Left lung (tissue), 10 donors: ENCODE results near the gene CYP19A1. TPM values are rescaled to one million over a fixed set of nuclear protein-coding genes. Genes with fewer than 3 reads are reported as not detected.
A peak's percentile ranks its signal among the peaks of the same experiment; 100 is the strongest.
"Not testable (repeated sequence)": the region's sequence is repeated elsewhere in the genome, so short reads cannot be mapped to it uniquely, and the experiment has no call there.

Experiments
- ATAC-seq: fragments of 200-7000 bp; cut with Tn5 transposase; one replicate; pipeline ENCODE4 v1.9.1; 2020; ENCODE audit warnings: moderate library complexity
- DNase-seq, 4 donors: peaks; one replicate each; pipeline ENCODE4 v3.0.0-alpha.2; 2013 to 2020
- H3K27ac ChIP-seq, 2 donors: fragments of 200-600 bp; sonication (generic) in 1 of 2; one replicate each; pipeline versions ENCODE4 v1.5.0 to v1.8.0; 2020 to 2021
- H3K27me3 ChIP-seq, 2 donors: fragments of 200-600 bp; sonication (generic) in 1 of 2; one replicate each; pipeline versions ENCODE4 v1.5.0 to v1.8.0; 2020 to 2021
- H3K36me3 ChIP-seq, 2 donors: fragments of 200-600 bp; sonication (generic) in 1 of 2; one replicate each; pipeline versions ENCODE4 v1.5.0 to v1.8.0; 2020 to 2021
- H3K4me1 ChIP-seq, 2 donors: fragments of 200-600 bp; one replicate each; pipeline ENCODE4 v1.8.0; 2021
- H3K4me3 ChIP-seq, 2 donors: fragments of 200-600 bp; sonication (generic) in 1 of 2; one replicate each; pipeline versions ENCODE4 v1.5.0 to v1.8.0; 2020 to 2021; ENCODE audit warnings: mild to moderate bottlenecking in 1 of 2
- H3K9me3 ChIP-seq, 2 donors: fragments of 200-600 bp; sonication (generic) in 1 of 2; one replicate each; pipeline versions ENCODE4 v1.5.0 to v1.8.0; 2020 to 2021
- intact Hi-C, 2 donors: fragments of 100-400 bp; cut with DNase I; formaldehyde crosslinking; loops; one replicate each; pipeline versions ENCODE4 v1.11.2 to v1.14.2; 2022
- polyA plus RNA-seq, 6 donors: library from polyadenylated mRNA; unstranded; fragments of 120-200 nt; gene quantifications; one replicate each; pipeline ENCODE4 v1.2.1, GENCODE V29; 2013; ENCODE audit not compliant: insufficient read length in 6 of 6
- total RNA-seq, 2 donors: library from RNA; stranded (reverse); fragmentation: NEBNext Ultra II Directional; extraction: Animal tissue kit (Norgen Biotek cat#: 25700); gene quantifications; one replicate each; pipeline ENCODE4 v1.2.1, GENCODE V29; 2021
- TF ChIP-seq, protein P1 (sequence below), 2 donors: fragments of 200-600 bp; sonication (generic) in 1 of 2; IDR thresholded peaks; one replicate each; pipeline versions ENCODE4 v1.5.0 to v1.8.0; 2021; ENCODE audit warnings: antibody characterized with exemption in 2 of 2
- donor health status: DM: no; HTN: yes; CAD: no.
- donor health status: DM: no; HTN: no; CAD: no.

The CYP19A1 gene
- total and polyA plus RNA-seq, 8 donors, result 0.13 to 7.1 (median 0.47) TPM; not detected in 2

DNA sequence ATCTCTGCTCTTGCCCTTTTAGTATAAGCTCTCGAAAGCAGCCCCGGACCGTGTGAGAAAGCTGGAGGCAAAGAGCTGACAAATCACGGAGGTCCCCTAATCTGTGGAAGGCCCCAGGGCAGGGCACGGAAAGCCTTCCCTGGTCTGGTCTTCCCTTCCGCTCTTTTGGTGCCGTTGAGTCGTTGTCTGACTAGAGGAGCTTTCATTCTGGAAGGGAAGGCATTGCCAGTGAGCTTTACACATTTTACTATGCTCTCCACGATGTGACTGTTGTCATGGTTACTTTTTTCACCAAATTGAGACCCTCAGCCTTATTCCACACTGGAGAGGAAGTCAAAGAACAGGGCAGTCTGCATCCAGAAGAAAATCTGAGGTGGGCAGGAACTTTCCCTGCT is 71.7 kb downstream of the CYP19A1 start:
- Histone ChIP-seq H3K9me3 (no peaks in the 10 kb centered on the region), H3K4me1 (peaks cover 0 to 26% of the 10 kb centered on the region in 2 donors), H3K36me3 (no peaks in the 10 kb centered on the region), H3K27me3 (peaks cover 0 to 48% of the 10 kb centered on the region in 2 donors), H3K27ac (no peak overlapping the region), H3K4me3 (peak overlapping the region; percentile 40 to 42)
- DNase-seq (no peak), ATAC-seq (no peak)
- intact Hi-C loops, result no loop called here
- TF ChIP-seq, protein P1, sequence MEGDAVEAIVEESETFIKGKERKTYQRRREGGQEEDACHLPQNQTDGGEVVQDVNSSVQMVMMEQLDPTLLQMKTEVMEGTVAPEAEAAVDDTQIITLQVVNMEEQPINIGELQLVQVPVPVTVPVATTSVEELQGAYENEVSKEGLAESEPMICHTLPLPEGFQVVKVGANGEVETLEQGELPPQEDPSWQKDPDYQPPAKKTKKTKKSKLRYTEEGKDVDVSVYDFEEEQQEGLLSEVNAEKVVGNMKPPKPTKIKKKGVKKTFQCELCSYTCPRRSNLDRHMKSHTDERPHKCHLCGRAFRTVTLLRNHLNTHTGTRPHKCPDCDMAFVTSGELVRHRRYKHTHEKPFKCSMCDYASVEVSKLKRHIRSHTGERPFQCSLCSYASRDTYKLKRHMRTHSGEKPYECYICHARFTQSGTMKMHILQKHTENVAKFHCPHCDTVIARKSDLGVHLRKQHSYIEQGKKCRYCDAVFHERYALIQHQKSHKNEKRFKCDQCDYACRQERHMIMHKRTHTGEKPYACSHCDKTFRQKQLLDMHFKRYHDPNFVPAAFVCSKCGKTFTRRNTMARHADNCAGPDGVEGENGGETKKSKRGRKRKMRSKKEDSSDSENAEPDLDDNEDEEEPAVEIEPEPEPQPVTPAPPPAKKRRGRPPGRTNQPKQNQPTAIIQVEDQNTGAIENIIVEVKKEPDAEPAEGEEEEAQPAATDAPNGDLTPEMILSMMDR (IDR thresholded peaks at IDR 0.05), result no peak

DNA sequence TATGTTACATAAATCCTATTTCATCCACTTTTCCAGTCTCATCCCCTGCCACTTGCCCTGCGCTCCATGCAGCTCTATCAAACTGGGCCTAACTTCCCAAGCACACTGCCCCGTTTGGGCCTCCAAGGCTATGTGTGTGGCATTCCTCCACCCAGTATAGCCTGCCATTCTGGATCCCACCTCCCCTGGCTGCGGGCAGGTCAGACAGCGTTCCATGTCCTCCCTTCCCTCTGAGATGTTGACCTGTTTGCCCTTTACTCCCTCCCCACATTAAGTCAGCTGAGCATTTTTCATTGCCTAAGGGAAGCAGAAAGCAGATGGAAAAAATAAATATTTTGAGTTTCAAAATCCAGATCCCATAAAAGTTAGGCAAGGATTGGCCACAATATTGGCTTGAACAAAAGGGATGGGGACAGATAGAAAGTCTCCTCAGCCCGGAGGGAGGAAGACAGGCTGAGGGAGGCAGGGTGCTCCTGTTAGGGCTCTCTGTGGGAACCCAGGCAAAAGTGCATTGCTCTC is 73.3 kb downstream of the CYP19A1 start:
- no peak for DNase-seq
- no peak for ATAC-seq
- no peak overlapping the region for H3K4me3 ChIP-seq
- no peaks in the 10 kb centered on the region for H3K9me3 ChIP-seq
- no peaks in the 10 kb centered on the region for H3K36me3 ChIP-seq
- TF ChIP-seq, protein P1 (IDR thresholded peaks at IDR 0.05), result no peak
- H3K27me3 ChIP-seq, result peaks cover 0 to 48% of the 10 kb centered on the region in 2 donors
- peaks cover 0 to 26% of the 10 kb centered on the region in 2 donors for H3K4me1 ChIP-seq
- no peak overlapping the region for H3K27ac ChIP-seq
- intact Hi-C loops, result no loop called here

DNA sequence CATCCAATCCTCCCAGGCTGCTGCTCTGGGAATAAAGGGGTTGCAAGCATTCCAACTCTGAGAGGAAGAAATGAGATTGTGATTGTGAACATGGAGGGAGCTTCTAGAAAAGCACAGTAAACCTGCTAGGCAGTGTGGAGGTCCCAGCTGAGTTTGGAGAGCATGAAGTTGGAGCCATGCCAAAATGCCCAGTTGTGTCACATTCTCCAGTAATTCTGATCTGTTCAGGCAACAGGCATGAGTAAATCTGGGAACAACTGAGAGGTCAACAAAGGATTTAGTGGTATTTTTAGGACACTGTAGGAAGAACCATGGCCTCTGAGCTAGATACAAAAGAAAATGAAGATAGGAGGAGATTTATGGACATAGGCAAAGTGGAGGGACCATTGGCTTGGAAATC is 74.7 kb downstream of the CYP19A1 start:
- Histone ChIP-seq H3K36me3 (no peaks in the 10 kb centered on the region), H3K4me3 (no peak overlapping the region), H3K4me1 (peaks cover 0 to 26% of the 10 kb centered on the region in 2 donors), H3K27ac (no peak overlapping the region), H3K9me3 (no peaks in the 10 kb centered on the region), H3K27me3 (peaks cover 0 to 39% of the 10 kb centered on the region in 2 donors)
- ATAC-seq (no peak), DNase-seq (no peak)
- intact Hi-C loops, result no loop called here
- TF ChIP-seq, protein P1 (IDR thresholded peaks at IDR 0.05), result no peak

DNA sequence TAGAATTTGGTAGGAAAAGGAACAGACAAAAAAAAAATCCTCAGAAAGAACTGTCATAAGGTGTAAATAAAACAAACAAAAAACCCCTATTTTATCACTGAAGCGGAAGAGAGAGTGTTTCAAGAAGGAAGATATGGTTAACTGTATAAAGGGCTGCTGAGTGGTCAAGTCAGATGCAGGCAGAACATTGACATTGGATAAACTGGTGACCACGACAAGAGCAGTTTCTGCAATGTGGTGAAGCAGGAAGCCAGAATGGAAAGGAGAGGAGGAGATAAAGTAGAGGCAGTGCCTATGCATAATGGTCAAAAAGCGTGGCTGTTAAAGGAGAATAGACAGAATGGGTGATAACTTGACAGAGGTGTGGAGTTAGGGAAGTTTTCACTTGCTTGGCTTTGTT is 75.3 kb downstream of the CYP19A1 start:
- peaks cover 0 to 33% of the 10 kb centered on the region in 2 donors for H3K27me3 ChIP-seq
- TF ChIP-seq, protein P1 (IDR thresholded peaks at IDR 0.05), result no peak
- no peaks in the 10 kb centered on the region for H3K36me3 ChIP-seq
- H3K9me3 ChIP-seq, result no peaks in the 10 kb centered on the region
- ATAC-seq (no peak), DNase-seq (no peak)
- intact Hi-C loops, result no loop called here
- peaks cover 0 to 26% of the 10 kb centered on the region in 2 donors for H3K4me1 ChIP-seq
- no peak overlapping the region for H3K27ac ChIP-seq
- no peak overlapping the region for H3K4me3 ChIP-seq

DNA sequence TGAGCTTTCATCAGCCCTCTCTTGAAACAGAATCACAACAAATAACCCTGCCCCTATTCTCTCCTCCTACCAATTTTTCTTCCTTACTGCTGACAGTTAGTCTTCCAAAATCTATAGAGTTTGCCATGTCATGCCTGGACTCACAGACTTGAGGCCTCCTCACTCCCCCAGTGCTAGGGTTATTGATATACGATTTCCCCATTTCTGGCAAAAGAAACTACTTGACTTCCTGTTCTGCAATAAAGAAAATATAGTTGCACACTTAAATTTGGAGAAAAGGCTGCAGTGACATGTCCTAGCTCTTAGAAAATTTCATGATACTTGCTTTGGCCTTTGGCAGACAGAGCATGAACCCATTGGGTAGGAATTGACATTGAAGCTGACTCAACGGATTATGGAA is 75.9 kb downstream of the CYP19A1 start:
- H3K4me1 ChIP-seq, result peaks cover 0 to 19% of the 10 kb centered on the region in 2 donors
- DNase-seq, result no peak
- intact Hi-C loops, result no loop called here
- no peaks in the 10 kb centered on the region for H3K9me3 ChIP-seq
- H3K4me3 ChIP-seq, result no peak overlapping the region
- no peak for ATAC-seq
- H3K27ac ChIP-seq, result no peak overlapping the region
- H3K36me3 ChIP-seq, result no peaks in the 10 kb centered on the region
- peaks cover 0 to 27% of the 10 kb centered on the region in 2 donors for H3K27me3 ChIP-seq
- TF ChIP-seq, protein P1 (IDR thresholded peaks at IDR 0.05), result no peak

DNA sequence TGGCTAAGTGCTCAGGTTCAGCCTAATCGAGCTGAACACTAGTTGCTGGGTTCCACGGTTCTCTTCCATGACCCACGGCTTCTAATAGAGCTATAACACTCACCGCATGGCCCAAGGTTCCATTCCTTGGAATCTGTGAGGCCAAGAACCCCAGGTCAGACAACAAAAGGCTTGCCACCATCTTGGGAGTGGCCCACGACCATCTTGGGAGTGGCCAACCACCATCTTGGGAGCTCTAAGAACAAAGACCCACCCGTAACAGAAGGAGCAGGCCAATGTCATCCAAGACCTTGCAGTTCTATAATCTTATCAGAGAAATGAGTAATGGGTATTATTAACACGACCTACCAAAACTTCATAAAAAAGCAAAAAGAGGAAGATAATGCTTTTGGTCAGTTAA is 77.3 kb downstream of the CYP19A1 start:
- H3K27me3 ChIP-seq, result peaks cover 0 to 13% of the 10 kb centered on the region in 2 donors
- intact Hi-C loops, DNase-seq, H3K27ac ChIP-seq, H3K4me3 ChIP-seq, H3K9me3 ChIP-seq, H3K4me1 ChIP-seq, ATAC-seq, H3K36me3 ChIP-seq: not testable (repeated sequence)
